Prostate gland (tissue), 2 donors: ENCODE data around the gene MT4.

Experiments
- CTCF ChIP-seq, 4 experiments: fragments of 200-600 bp in 2 of 4; fragments of 450-650 bp in 2 of 4; sonication (generic) in 2 of 4; IDR thresholded peaks; 1 replicate in 3 of 4; 2 replicates in 1 of 4; pipeline ENCODE4 v1.5.1; 2016 to 2019; ENCODE audit warnings: antibody characterized with exemption in 4 of 4, mild to moderate bottlenecking in 2 of 4, moderate library complexity in 2 of 4
- POLR2A ChIP-seq: fragments of 450-650 bp; IDR thresholded peaks from one replicate; pipeline ENCODE4 v1.6.1; 2016; ENCODE audit warnings: antibody characterized with exemption, mild to moderate bottlenecking
- POLR2AphosphoS5 ChIP-seq: sonication (generic); formaldehyde crosslinking; IDR thresholded peaks from one replicate; pipeline ENCODE4 v1.6.1; 2017; ENCODE audit warnings: antibody characterized with exemption

GRCh38 chr16:56549161-56549560 lies 15.7 kb upstream of the MT4 start:
- TF ChIP-seq POLR2A (no peak), CTCF (IDR thresholded peaks at IDR 0.05) (no peak), POLR2AphosphoS5 (no peak)
